Large intestine (tissue), 3 donors: Measurements from ENCODE around the gene CEP55. TPM values are rescaled to one million over a fixed set of nuclear protein-coding genes. Genes with fewer than 3 reads are reported as not detected.

Experiments used
- DNase-seq, 2 donors: peaks; one replicate each; pipeline versions ENCODE4 v3.0.0 to v3.0.0-alpha.2; 2013
- H3K27ac ChIP-seq: one replicate; pipeline ENCODE4 v1.5.1; 2013; ENCODE audit warnings: low read length
- H3K27me3 ChIP-seq: 2 replicates; pipeline ENCODE4 v1.6.1; 2013; ENCODE audit warnings: low read length; ENCODE audit not compliant: control insufficient read depth, insufficient read depth
- H3K36me3 ChIP-seq: 2 replicates; pipeline ENCODE4 v1.6.1; 2013; ENCODE audit warnings: low read length; ENCODE audit not compliant: control insufficient read depth, insufficient read depth
- H3K4me1 ChIP-seq: one replicate; pipeline ENCODE4 v1.6.1; 2013; ENCODE audit warnings: low read length; ENCODE audit not compliant: control insufficient read depth, insufficient read depth
- H3K4me3 ChIP-seq: one replicate; pipeline ENCODE4 v1.5.1; 2013; ENCODE audit warnings: low read length
- H3K9me3 ChIP-seq: one replicate; pipeline ENCODE4 v1.6.1; 2013; ENCODE audit warnings: mild to moderate bottlenecking, low read depth, low read length, moderate library complexity; ENCODE audit not compliant: control insufficient read depth
- WGBS: methylation state at CpG from one replicate; pipeline ENCODE4 v1.1.5; 2013; ENCODE audit warnings: low lambda C conversion rate; ENCODE audit not compliant: insufficient coverage; 5-methylcytosine and 5-hydroxymethylcytosine counted together
- polyA plus RNA-seq: library from polyadenylated mRNA; unstranded; fragments of 120-200 nt; gene quantifications from one replicate; pipeline ENCODE4 v1.2.1, GENCODE V29; 2013

The CEP55 gene
- polyA plus RNA-seq, 1 donor = 6.8 TPM

GRCh38 chr10:93573051-93573909, 76.9 kb downstream of the CEP55 start:
- no peak overlapping the region for H3K4me3 ChIP-seq
- H3K36me3 ChIP-seq = no peaks in the 10 kb centered on the region
- peaks cover 27% of the 10 kb centered on the region for H3K27me3 ChIP-seq
- DNase-seq = no peak
- H3K4me1 ChIP-seq = no peaks in the 10 kb centered on the region
- H3K9me3 ChIP-seq = no peaks in the 10 kb centered on the region
- no CpG with 5 or more reads among the region's 10 CpGs for WGBS
- H3K27ac ChIP-seq = no peak overlapping the region

DNA sequence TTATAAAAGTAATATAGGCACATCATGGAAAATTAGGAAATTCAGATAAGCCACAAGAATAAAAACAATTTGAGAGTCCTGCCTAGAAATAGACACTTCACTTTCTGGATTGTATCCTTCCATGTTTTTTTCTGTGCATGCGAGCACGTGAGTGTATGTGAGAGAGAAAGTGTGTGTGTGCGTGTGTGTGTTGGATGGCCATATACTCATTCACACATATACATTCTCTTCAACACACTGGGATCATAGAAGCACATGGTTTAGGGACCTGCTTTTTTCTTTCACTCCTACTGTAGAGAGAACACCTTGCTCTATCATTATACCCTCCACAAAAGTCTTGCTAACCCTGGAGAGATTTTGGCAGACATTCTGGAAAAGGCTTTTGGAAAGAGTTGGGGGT, 77.5 kb downstream of the CEP55 start:
- H3K27ac ChIP-seq = no peak overlapping the region
- peaks cover 3% of the 10 kb centered on the region for H3K4me1 ChIP-seq
- no peak for DNase-seq
- peaks cover 20% of the 10 kb centered on the region for H3K27me3 ChIP-seq
- no peaks in the 10 kb centered on the region for H3K9me3 ChIP-seq
- WGBS = no CpG with 5 or more reads among the region's 3 CpGs
- no peaks in the 10 kb centered on the region for H3K36me3 ChIP-seq
- H3K4me3 ChIP-seq = no peak overlapping the region

- Histone ChIP-seq H3K9me3 (no peaks in the 10 kb centered on the region), H3K27ac (no peak overlapping the region), H3K4me3 (no peak overlapping the region), H3K36me3 (no peaks in the 10 kb centered on the region), H3K4me1 (peaks cover 3% of the 10 kb centered on the region), H3K27me3 (no peaks in the 10 kb centered on the region)
- no CpG with 5 or more reads among the region's 3 CpGs for WGBS
- no peak for DNase-seq
Observed at GRCh38 chr10:93576888-93577287, 80.5 kb downstream of the CEP55 start.

- Histone ChIP-seq H3K9me3 (no peaks in the 10 kb centered on the region), H3K36me3 (no peaks in the 10 kb centered on the region), H3K4me3 (no peak overlapping the region), H3K27me3 (no peaks in the 10 kb centered on the region), H3K4me1 (peaks cover 3% of the 10 kb centered on the region), H3K27ac (no peak overlapping the region)
- WGBS = no CpG with 5 or more reads among the region's 3 CpGs
- no peak for DNase-seq
Observed at GRCh38 chr10:93577565-93577964, 81.2 kb downstream of the CEP55 start.

Other genes with a start within 250 kb of the CEP55 start
- gene MYOF, start 14.3 kb upstream of the CEP55 start, polyA plus RNA-seq = 31.6 TPM
- gene FFAR4, start 70.1 kb downstream of the CEP55 start, polyA plus RNA-seq = 0.51 TPM
- 33.9 TPM for gene RBP4, start 104.6 kb downstream of the CEP55 start, polyA plus RNA-seq
- gene PDE6C, start 115.9 kb downstream of the CEP55 start, polyA plus RNA-seq = 0.55 TPM
- gene FRA10AC1, start 206.0 kb downstream of the CEP55 start, polyA plus RNA-seq = 25.8 TPM